ENCODE data around the gene ODAD2. TPM values are rescaled to one million over a fixed set of nuclear protein-coding genes. Genes with fewer than 3 reads are reported as not detected.

ODAD2 gene
- total RNA-seq, 4 donors from 2014 or later: 0.39 to 0.83 (median 0.79) TPM

DNA sequence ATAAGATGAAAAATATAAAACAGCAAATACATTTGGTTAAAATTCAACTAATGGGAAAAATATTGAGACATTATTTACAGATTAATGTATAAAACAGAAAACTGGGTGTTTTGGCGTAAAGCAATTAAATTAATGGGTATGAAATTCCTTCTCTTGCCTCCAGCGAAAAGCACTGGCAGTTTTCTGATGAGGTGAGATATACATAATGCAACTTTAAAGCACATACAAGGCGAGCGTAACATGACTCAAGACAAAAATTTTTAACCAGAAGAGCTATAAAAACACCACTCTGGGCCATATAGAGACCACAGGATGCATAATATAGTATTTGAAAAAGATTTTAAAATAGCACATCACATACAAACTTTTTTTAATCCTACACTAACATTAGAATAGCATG, 120.6 kb downstream of the ODAD2 start:
- DNase-seq (ENCODE audit: extremely low spot score): no peak
- Histone ChIP-seq H3K27ac (replicated peaks in 1 of 4) (no peak overlapping the region), H3K36me3 (no peaks in the 10 kb centered on the region), H3K9me3 (no peaks in the 10 kb centered on the region), H3K27me3 (no peaks in the 10 kb centered on the region), H3K4me1 (no peaks in the 10 kb centered on the region), H3K4me3 (no peak overlapping the region)
- intact Hi-C loops (cut with DNase I): no loop called here
- no peak for TF ChIP-seq EP300 (IDR thresholded peaks at IDR 0.05)
- no peak for TF ChIP-seq POLR2A (IDR thresholded peaks at IDR 0.05; ENCODE audit: low read depth)
- TF ChIP-seq POLR2AphosphoS5 (IDR thresholded peaks at IDR 0.05): no peak
- no peak for TF ChIP-seq CTCF (IDR thresholded peaks at IDR 0.05)
- 94% methylated on average over 4 of the region's 4 CpGs for WGBS

DNA sequence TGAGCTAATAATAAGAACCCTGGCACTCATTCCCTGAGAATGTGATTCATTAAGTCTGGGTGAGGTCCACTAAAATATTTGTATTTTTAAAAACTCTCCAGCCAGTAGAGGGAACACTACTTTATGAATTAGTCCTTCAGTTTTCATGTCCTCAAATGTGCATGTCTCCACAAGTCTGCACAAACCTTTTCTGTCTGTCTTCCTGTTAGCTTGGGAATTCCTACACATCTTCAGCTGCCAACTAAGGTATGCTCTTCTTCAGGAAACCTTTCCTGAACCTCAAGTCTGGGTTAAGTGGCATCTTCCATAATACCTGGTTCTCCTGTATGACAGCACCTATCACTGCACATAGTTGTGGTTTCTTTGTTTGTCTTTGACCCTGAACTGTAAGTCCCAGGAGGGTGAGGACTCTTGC, 133.7 kb downstream of the ODAD2 start:
- intact Hi-C loops (cut with DNase I): no loop called here
- no peak for DNase-seq (ENCODE audit: extremely low spot score)
- no peak for TF ChIP-seq POLR2AphosphoS5 (IDR thresholded peaks at IDR 0.05)
- TF ChIP-seq POLR2A (IDR thresholded peaks at IDR 0.05; ENCODE audit: low read depth): no peak
- TF ChIP-seq EP300 (IDR thresholded peaks at IDR 0.05): no peak
- no peak for TF ChIP-seq CTCF (IDR thresholded peaks at IDR 0.05)

DNA sequence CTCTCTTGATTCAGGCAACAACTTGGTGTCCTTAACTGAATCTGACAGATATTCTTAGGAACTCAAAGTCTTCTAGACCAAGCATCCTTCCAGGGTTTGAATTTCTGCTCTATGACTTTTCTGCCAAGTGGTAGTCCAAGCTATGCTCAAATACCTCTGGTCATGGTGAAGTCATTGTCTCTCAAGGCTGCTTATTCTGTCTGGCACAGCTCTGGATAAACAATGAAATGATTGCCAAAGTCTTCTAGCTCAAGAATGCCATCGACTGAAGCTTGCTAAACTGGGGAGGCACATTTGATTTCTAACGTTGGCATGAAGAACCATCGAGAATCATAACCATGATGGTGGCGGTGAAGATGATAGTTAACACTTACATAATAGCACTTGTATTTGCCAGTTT, 137.1 kb downstream of the ODAD2 start:
- Histone ChIP-seq H3K4me1 (peaks cover 0 to 8% (median 6%) of the 10 kb centered on the region in 4 donors), H3K36me3 (no peaks in the 10 kb centered on the region), H3K9me3 (no peaks in the 10 kb centered on the region), H3K27me3 (no peaks in the 10 kb centered on the region), H3K27ac (replicated peaks in 1 of 4) (no peak overlapping the region), H3K4me3 (no peak overlapping the region)
- DNase-seq (ENCODE audit: extremely low spot score): no peak
- TF ChIP-seq POLR2A (IDR thresholded peaks at IDR 0.05; ENCODE audit: low read depth) (no peak), EP300 (IDR thresholded peaks at IDR 0.05) (no peak), CTCF (IDR thresholded peaks at IDR 0.05) (no peak), POLR2AphosphoS5 (IDR thresholded peaks at IDR 0.05) (no peak)
- WGBS: 93% methylated on average over 4 of the region's 4 CpGs
- intact Hi-C loops (cut with DNase I): no loop called here

More for the DNA sequence above, 133.7 kb downstream of the ODAD2 start:
- H3K4me1 ChIP-seq: no peaks in the 10 kb centered on the region
- H3K36me3 ChIP-seq: no peaks in the 10 kb centered on the region
- no peaks in the 10 kb centered on the region for H3K27me3 ChIP-seq
- H3K27ac ChIP-seq (replicated peaks in 1 of 4): no peak overlapping the region
- H3K4me3 ChIP-seq: no peak overlapping the region
- H3K9me3 ChIP-seq: no peaks in the 10 kb centered on the region

DNA sequence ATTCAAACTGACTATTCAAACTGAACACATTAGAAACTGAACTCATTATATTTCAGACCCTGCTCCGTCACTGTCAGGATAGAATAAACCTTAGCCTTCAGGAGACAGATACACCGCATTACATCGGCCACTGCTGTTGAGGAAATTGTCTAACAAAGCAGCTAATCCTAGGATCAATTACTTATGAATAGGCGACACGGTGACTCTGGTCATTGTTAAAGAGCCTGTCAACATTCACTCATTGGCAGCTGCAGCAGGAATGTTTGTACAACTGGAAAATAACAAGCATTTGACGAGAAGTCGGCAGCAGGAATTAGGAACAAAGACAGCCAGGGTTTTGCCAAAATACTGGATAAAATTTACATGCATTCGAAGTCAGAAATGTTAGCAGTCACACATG, 141.3 kb downstream of the ODAD2 start:
- H3K27ac ChIP-seq (replicated peaks in 1 of 4): no peak overlapping the region
- intact Hi-C loops (cut with DNase I): no loop called here
- H3K4me1 ChIP-seq: peaks cover 0 to 8% (median 6%) of the 10 kb centered on the region in 4 donors
- DNase-seq (ENCODE audit: extremely low spot score): no peak
- H3K27me3 ChIP-seq: no peaks in the 10 kb centered on the region
- WGBS: 22% methylated on average over 8 of the region's 8 CpGs
- no peaks in the 10 kb centered on the region for H3K36me3 ChIP-seq
- no peak overlapping the region for H3K4me3 ChIP-seq
- TF ChIP-seq CTCF (IDR thresholded peaks at IDR 0.05): no peak
- TF ChIP-seq EP300 (IDR thresholded peaks at IDR 0.05): no peak
- no peak for TF ChIP-seq POLR2AphosphoS5 (IDR thresholded peaks at IDR 0.05)
- no peak for TF ChIP-seq POLR2A (IDR thresholded peaks at IDR 0.05; ENCODE audit: low read depth)
- no peaks in the 10 kb centered on the region for H3K9me3 ChIP-seq

DNA sequence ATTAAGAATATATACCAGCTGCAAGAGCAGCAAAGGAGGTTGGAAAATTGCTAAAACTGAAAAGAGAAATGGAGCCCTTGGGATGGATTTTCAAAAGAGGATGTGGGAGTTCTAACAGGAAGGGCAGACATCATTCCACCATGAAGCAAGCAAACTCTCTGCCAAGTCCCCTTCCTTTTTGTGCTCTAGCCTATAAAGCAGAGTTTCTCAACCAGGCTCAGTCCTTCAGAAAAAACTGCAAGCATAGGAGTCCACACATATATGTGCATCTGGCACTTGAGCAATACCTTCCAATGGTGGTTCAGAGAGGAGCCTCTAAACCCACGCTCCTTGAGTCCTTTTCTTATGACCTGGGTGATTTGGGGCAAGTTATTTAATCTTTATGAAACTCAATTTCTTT, 154.7 kb downstream of the ODAD2 start:
- 80% methylated on average over 1 of the region's 1 CpG for WGBS
- intact Hi-C loops (cut with DNase I): no loop called here
- Histone ChIP-seq H3K4me1 (no peaks in the 10 kb centered on the region), H3K4me3 (no peak overlapping the region), H3K27me3 (no peaks in the 10 kb centered on the region), H3K9me3 (peaks cover 0 to 3% (median 0%) of the 10 kb centered on the region in 4 donors), H3K27ac (replicated peaks in 1 of 4) (no peak overlapping the region), H3K36me3 (no peaks in the 10 kb centered on the region)
- no peak for DNase-seq (ENCODE audit: extremely low spot score)
- TF ChIP-seq POLR2AphosphoS5 (IDR thresholded peaks at IDR 0.05) (no peak), CTCF (IDR thresholded peaks at IDR 0.05) (no peak), EP300 (IDR thresholded peaks at IDR 0.05) (no peak), POLR2A (IDR thresholded peaks at IDR 0.05; ENCODE audit: low read depth) (no peak)
